Upper lobe of left lung (tissue), 4 donors: ENCODE results near the gene HAUS3.

Experiments
- EP300 ChIP-seq, 4 donors: sonication (generic); formaldehyde crosslinking; IDR thresholded peaks; one replicate each; pipeline ENCODE4 v1.5.1; 2017; ENCODE audit warnings: antibody characterized with exemption in 4 of 4, control low read depth in 2 of 4
- POLR2A ChIP-seq, 4 donors: fragments of 450-650 bp; IDR thresholded peaks; one replicate each; pipeline ENCODE4 v1.5.1; 2016 to 2017; ENCODE audit warnings: antibody characterized with exemption in 4 of 4, mild to moderate bottlenecking in 2 of 4
- TF ChIP-seq, protein P1 (sequence below), 6 experiments: fragments of 450-650 bp in 4 of 6; fragments of 200-600 bp in 2 of 6; sonication (generic) in 2 of 6; IDR thresholded peaks; one replicate each; pipeline ENCODE4 v1.5.1; 2016 to 2019; ENCODE audit warnings: antibody characterized with exemption in 6 of 6

DNA sequence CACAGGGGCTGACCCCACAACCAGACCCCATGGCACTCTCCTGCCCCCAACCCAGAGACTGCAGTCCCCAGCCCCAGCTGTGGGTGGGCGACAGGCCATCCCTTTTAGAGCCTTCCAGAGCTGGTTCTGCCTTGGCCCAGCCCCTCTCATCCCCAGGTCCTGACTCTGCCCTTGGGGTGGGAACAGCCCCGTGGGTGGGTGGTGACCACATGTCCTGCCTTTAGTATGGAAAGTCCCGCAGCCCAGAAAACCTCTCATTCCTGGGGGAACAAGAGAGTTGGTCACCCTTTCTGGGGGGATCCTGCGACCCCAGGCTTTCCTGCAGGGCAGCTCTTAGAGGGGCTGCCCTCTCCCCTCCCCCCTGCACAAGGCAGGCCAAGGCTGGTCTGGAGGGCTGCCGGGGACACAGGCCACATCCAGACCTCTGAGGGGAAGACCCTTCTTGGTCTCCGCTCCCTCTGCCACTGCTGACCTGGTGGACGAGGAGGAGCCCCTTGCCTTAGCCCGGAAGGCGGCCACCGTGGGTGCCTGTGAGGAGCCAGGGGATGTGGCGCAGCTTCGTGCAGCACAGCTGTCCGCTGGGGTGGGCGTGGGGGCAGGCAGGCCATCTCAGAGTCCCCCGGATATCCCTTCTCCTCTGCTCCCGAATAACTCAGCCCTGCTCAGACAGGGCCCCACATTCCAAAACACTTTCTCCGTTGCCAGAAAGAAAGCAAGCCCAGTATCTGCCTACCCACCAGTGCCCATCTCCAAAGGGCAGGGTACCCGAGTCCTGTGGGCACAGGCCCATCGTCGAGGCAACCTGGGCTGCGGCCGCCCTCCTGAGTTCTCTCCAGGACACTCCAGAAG is 26.7 kb upstream of the HAUS3 start:
- TF ChIP-seq POLR2A (IDR thresholded peaks at IDR 0.05) (no peak), EP300 (IDR thresholded peaks at IDR 0.05) (no peak)
- TF ChIP-seq, protein P1, sequence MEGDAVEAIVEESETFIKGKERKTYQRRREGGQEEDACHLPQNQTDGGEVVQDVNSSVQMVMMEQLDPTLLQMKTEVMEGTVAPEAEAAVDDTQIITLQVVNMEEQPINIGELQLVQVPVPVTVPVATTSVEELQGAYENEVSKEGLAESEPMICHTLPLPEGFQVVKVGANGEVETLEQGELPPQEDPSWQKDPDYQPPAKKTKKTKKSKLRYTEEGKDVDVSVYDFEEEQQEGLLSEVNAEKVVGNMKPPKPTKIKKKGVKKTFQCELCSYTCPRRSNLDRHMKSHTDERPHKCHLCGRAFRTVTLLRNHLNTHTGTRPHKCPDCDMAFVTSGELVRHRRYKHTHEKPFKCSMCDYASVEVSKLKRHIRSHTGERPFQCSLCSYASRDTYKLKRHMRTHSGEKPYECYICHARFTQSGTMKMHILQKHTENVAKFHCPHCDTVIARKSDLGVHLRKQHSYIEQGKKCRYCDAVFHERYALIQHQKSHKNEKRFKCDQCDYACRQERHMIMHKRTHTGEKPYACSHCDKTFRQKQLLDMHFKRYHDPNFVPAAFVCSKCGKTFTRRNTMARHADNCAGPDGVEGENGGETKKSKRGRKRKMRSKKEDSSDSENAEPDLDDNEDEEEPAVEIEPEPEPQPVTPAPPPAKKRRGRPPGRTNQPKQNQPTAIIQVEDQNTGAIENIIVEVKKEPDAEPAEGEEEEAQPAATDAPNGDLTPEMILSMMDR (IDR thresholded peaks at IDR 0.05), result no peak
